IMR-90 (cell line): ENCODE measurements around the gene SLC30A1.

Experiments used
- CEBPB ChIP-seq: IDR thresholded peaks from 2 replicates; pipeline ENCODE4 v1.6.1; 2012; ENCODE audit warnings: low read depth, low read length, improper control_type of control experiment
- CHD1 ChIP-seq: IDR thresholded peaks from 2 replicates; pipeline ENCODE4 v1.6.1; 2012; ENCODE audit warnings: low read depth, low read length, improper control_type of control experiment
- POLR2A ChIP-seq: IDR thresholded peaks from 2 replicates; pipeline ENCODE4 v1.6.1; 2012; ENCODE audit warnings: mild to moderate bottlenecking, low read depth, low read length
- RAD21 ChIP-seq: IDR thresholded peaks from 2 replicates; pipeline ENCODE4 v1.6.1; 2012; ENCODE audit warnings: low read length, improper control_type of control experiment
- RFX5 ChIP-seq: IDR thresholded peaks from 2 replicates; pipeline ENCODE4 v1.8.0; 2012; ENCODE audit warnings: low read depth, mild to moderate bottlenecking, low read length, moderate library complexity
- TF ChIP-seq, protein P1 (sequence below): conservative IDR thresholded peaks from 2 replicates; pipeline ENCODE4 v1.5.1; 2012; ENCODE audit warnings: mild to moderate bottlenecking, low read depth, low read length, improper control_type of control experiment
- TF ChIP-seq, protein P2 (sequence below): fragments of 150-350 bp; IDR thresholded peaks from 2 replicates; pipeline ENCODE4 v1.6.1; 2017; ENCODE audit warnings: mild to moderate bottlenecking, antibody characterized with exemption, low read length, low read depth
- TF ChIP-seq, protein P3 (sequence below): fragments of 150-350 bp; IDR thresholded peaks from 2 replicates; pipeline ENCODE4 v1.6.1; 2016; ENCODE audit warnings: low read depth, mild to moderate bottlenecking, low read length, moderate library complexity, borderline replicate concordance

DNA sequence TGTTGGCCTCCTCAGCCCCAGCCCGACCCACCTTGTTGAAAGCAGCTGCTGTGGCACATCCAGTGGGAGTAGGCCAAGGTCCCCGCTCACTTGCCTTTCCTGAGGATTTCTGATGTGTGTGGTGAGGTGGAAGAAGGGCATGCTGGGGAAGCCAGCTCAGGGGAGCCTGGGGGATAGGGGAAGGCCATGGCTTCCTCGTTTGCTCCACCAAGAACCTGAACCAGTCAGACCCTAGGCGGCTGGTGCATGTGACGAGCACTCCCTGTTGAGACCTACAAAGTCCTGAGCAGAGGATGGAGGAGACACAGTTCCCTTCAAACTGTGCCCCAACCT, 38.0 kb upstream of the SLC30A1 start:
- TF ChIP-seq, protein P1, sequence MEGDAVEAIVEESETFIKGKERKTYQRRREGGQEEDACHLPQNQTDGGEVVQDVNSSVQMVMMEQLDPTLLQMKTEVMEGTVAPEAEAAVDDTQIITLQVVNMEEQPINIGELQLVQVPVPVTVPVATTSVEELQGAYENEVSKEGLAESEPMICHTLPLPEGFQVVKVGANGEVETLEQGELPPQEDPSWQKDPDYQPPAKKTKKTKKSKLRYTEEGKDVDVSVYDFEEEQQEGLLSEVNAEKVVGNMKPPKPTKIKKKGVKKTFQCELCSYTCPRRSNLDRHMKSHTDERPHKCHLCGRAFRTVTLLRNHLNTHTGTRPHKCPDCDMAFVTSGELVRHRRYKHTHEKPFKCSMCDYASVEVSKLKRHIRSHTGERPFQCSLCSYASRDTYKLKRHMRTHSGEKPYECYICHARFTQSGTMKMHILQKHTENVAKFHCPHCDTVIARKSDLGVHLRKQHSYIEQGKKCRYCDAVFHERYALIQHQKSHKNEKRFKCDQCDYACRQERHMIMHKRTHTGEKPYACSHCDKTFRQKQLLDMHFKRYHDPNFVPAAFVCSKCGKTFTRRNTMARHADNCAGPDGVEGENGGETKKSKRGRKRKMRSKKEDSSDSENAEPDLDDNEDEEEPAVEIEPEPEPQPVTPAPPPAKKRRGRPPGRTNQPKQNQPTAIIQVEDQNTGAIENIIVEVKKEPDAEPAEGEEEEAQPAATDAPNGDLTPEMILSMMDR: no peak
- TF ChIP-seq RAD21 (no peak), POLR2A (no peak), CHD1 (no peak), CEBPB (no peak), RFX5 (no peak)
- TF ChIP-seq, protein P2, sequence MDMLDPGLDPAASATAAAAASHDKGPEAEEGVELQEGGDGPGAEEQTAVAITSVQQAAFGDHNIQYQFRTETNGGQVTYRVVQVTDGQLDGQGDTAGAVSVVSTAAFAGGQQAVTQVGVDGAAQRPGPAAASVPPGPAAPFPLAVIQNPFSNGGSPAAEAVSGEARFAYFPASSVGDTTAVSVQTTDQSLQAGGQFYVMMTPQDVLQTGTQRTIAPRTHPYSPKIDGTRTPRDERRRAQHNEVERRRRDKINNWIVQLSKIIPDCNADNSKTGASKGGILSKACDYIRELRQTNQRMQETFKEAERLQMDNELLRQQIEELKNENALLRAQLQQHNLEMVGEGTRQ: no peak
- TF ChIP-seq, protein P3, sequence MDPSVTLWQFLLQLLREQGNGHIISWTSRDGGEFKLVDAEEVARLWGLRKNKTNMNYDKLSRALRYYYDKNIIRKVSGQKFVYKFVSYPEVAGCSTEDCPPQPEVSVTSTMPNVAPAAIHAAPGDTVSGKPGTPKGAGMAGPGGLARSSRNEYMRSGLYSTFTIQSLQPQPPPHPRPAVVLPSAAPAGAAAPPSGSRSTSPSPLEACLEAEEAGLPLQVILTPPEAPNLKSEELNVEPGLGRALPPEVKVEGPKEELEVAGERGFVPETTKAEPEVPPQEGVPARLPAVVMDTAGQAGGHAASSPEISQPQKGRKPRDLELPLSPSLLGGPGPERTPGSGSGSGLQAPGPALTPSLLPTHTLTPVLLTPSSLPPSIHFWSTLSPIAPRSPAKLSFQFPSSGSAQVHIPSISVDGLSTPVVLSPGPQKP: no peak
